ENCODE results near the gene FBXW12.

GRCh38 chr3:48418651-48419050, 46.6 kb downstream of the FBXW12 start:
- TF ChIP-seq GABPA (IDR thresholded peaks at IDR 0.05; ENCODE audit: low read depth), result no peak
- no peak for TF ChIP-seq CTCF (IDR thresholded peaks at IDR 0.05; ENCODE audit: insufficient read depth, low read length)
- no peak for TF ChIP-seq REST (IDR thresholded peaks at IDR 0.05; ENCODE audit: insufficient replicate concordance, low read depth)
- TF ChIP-seq POLR2AphosphoS5 (IDR thresholded peaks at IDR 0.05; ENCODE audit: low read depth), result no peak

Data from HL-60 (cell line).